HUDEP-2 (cell line): Measurements from ENCODE around the gene NCOR2.

Source experiments
- DNase-seq, 76 experiments: peaks; one replicate each; lab custom pipeline; 2025; ENCODE audit not compliant: unreplicated experiment in 76 of 76; lab: John Stamatoyannopoulos, UW

The NCOR2 gene

GRCh38 chr12:124566997-124567672, at the start of gene NCOR2:
TSS of gene NCOR2 (minus strand) at chr12:124567612. CDS start at chr12:124495251, 72,361 bp downstream.
- DNase-seq = peak in 7 of 76 experiments; percentile 1 to 40 (median 27)

- DNase-seq = no peak
Observed at GRCh38 chr12:124616394-124617221, 49.2 kb upstream of the NCOR2 start.

DNA sequence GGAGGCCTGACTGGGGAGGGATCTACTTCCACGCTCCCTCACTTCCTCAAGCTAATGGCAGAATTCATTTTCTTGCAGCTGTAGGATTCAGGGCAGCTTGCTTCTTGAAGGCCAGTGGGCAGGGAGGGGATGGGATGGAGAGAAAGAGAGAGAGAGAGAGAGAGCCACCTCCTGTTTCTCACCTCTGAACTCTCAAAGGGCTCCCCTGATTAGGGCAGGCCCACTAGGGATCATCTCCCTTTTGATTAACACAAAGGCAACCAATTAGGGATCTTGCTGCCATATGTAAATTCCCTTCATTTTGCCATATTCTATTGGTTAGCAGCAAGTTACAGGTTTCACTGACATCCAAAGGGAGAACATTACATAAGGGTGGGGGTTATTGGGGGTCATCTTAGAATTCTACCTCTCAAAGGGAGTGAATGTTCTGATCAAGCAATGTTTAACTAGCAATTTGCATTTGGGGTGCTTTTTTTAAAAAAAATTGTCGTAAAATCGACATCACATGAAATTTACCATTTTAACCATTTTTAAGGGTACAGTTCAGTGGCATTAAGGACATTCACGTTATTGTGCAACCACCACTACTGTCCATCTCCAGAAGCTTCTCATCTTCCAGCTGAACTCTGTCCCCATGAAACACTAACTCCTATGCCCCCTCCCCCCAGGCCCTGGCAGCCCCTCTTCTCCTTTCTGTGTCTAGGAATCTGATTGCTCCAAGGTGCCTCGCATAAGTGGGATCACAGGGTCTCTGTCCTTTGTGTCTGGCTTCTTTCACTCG, 47.3 kb upstream of the NCOR2 start:
- DNase-seq = no peak

GRCh38 chr12:124613151-124613585, 45.8 kb upstream of the NCOR2 start:
- DNase-seq = no peak

DNA sequence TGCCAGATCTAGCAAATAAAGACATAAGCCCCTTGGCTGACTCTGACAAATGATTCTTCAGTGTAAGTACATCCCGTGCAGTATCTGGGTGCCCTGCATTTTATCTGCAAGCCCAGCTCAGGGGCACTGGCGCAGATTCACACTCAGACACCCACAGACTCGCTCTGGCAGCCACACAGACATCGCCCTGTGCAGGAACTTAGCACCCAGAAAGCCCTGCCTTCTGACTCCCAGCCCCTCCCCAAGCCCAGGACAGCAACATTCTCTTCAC, 44.9 kb upstream of the NCOR2 start:
- no peak for DNase-seq

DNA sequence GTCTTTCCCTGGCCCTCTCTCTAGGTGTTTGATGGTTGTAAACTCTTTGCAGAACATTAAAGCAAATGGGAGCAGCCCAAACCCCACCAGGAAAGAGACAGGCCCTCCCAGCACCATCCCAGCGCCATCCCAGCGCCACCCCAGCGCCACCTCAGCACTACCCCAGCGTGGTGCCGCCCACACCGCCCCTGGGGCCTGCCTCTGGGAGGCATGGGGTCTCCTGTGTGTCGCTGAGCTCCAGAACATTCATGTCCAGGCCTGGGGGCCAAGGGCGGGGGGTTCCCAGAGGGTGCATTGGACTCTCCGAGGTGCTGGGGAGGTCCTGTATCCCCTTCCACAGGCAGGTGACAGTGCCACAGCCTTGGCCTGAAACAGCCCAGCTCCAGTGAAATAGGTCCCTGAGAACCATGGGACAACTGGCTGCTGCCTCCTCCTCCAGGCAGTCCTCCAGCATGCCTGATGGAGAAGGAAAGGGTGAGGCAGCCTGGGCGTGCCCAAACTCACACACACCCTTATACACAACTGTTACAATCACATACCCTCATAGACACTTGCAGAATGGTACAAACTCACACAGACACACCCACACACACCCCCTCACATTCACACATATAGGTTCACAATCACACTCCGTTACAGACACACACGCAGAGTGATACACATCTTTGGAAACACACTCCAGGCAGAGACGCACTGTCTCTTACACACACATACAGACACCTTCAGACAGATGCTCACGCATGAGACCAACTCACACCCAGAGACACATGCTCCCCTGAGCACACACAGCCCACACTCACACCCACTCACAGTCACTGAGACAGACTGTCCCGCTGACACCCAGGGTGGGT, 44.4 kb upstream of the NCOR2 start:
- DNase-seq = no peak

DNA sequence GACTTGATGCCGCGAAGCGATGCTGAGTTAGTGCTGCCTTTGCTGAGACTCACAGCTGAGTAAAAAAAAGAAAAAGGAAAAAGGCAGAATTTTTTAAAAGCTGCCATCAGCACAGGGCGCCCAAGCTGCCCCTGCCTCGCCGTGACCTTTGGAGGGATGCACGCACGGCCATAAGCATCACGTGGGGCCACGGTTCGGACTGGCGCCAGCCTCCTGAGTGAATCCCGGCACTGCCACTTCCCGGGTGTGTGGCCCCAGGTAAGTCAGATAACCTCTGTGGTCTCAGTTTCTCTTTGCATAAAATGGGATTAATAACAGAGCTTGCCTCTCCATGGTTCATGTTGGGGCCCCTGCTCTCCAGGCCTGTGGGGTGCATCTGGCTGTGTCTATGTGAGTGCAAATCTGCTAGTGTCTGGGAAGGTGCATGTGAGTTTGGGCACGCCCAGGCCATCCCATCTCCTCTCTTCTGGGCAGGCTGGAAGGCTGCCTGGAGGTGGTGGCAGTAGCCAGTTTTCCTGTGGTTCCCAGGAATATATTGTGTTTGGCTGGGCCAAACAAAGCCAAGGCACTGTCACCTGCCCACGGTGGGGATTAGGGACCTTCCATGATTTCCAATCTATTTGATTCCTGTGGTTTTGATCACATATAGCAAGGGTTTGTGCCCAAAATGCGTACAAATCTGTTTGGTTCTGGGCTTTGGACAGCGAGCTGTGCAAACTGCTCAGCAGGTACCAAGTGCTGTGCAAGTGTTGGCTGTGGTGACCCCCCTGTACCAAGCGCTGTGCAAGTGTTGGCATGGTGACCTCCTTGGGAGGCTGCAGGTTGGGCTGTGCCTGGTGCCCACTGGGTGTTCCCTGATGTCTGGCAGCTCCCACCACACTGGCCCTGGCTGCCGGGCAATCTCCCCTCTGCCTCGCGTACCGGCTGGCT, 43.5 kb upstream of the NCOR2 start:
- no peak for DNase-seq

DNA sequence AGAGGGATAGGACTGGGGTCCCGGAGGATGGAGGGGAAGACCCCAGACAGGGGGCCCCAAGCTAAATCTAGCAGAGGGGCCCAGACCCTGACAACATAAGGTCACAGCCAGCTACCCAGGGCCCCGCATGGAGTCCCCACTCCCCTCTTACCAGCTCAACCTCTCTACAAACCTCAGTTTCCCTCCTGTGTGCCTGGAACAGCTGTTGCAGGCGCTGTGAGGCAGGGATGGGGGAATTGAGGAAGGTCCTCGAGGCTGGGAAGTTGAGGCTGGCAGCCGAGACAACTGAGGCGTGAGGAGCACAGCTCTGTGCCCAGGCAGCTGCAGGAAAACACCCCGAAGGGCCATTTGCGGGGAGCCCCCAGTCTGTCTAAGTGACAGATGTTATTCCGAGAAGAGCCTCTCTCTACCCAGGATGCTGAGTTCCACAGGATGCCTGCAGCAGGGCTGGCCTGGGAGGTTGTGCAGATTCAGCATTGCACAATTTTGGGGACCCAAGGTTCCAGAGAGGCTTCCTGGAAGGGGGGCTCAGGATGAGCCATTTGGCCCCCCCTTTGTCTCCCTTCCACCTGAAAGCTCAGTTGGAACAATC, 42.7 kb upstream of the NCOR2 start:
- DNase-seq = no peak

- DNase-seq = peak in 52 of 76 experiments; percentile 3 to 63 (median 28)
Observed at GRCh38 chr12:124609041-124609989, 41.9 kb upstream of the NCOR2 start.

GRCh38 chr12:124608450-124608870, 41.0 kb upstream of the NCOR2 start:
- DNase-seq = no peak

DNA sequence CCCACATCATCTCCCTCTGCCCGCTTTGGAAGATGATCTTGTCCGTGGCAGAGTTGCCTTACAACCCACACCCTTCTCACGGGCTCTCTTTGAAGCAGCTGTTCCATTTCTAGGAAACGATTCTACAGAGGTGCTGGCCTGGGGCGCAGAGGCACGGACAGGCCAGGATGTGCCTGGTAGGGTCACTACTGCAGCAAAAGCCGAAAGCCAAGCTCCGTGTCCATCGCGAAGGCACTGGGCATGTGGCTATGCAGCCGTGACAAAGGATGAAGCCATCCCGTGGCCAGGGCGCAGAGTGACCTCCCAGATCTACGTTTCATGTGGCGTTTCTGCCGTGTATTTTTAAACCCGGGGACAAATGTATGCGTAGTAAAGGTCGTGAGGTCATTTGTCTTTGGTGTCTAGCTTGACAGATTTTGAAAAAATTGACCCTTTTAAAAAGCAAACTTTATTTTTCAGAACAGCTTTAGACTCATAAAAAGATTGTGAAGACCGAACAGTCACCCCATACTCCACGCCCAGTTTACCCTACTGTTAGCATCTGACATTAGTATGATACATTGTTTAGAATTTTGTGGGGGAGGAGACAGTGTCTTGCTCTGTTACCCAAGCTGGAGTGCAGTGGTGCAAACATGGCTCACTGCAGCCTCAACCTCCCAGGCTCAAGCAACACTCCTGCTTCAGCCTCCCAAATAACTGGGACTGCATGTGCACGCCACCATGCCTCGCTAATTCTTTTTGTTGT, 40.4 kb upstream of the NCOR2 start:
- no peak for DNase-seq

DNA sequence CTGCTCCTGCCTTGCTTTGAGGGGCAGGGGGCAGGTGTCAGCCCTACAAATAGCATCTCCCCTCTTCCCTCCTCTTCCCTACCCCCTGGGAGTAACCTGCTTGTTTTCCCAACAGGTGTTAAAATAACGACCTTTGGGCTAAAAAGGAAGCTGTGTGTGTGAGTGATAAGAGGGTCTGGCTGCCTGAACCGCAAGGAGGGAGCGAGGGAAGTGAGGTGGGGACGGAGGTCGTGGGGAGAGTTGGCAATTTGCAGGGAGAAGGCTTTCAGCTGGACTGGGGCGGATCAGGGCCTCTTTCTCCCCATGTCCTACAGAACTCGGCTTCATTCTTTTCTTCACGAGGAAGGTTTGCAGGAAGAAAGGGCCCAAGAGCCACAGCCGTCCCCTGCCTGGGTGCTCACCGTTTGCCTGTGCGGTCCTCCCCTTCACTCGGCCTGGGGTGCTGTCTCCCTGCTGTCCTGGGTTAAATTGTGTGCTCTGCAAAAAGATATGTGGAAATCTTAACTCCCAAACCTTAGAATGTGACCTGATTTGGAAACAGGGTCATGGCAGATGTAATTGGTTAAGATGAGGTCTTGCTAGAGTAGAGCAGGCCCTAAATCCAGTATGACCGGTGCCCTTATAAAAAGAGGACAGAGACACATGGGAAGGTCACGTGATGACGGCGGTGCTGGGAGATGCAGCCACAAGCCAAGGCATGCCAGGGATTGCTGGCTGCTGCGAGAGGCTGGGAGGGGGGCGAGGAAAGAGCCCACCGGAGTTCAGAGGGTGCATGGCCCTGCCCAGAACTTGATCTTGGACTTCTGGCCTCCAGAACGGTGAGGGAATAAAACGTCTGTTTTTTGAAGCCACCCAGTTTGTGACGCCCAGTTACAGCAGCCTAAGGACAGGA, 38.7 kb upstream of the NCOR2 start:
- no peak for DNase-seq

GRCh38 chr12:124605150-124605882, 37.9 kb upstream of the NCOR2 start:
- no peak for DNase-seq

- DNase-seq = no peak
Observed at GRCh38 chr12:124604264-124604680, 36.9 kb upstream of the NCOR2 start.

GRCh38 chr12:124603831-124604251, 36.4 kb upstream of the NCOR2 start:
- DNase-seq = no peak
